Keratinocyte (primary cell): ENCODE results near the gene AADACL2.

ENCODE experiments used
- CTCF ChIP-seq, 3 experiments: IDR thresholded peaks in 1 of 3; conservative IDR thresholded peaks in 1 of 3; optimal IDR thresholded peaks in 1 of 3; 2 replicates in 2 of 3; 3 replicates in 1 of 3; pipeline versions ENCODE3 to v1.5.1; 2011; ENCODE audit warnings: low read length in 3 of 3, mild to moderate bottlenecking in 3 of 3, moderate library complexity in 2 of 3, control low read depth in 1 of 3, inconsistent platforms in 1 of 3; ENCODE audit not compliant: insufficient read depth in 2 of 3; ENCODE audit errors: extremely low read depth in 1 of 3
- EZH2 ChIP-seq: IDR thresholded peaks from one replicate; pipeline ENCODE4 v1.6.1; 2012; ENCODE audit warnings: inconsistent platforms, mild to moderate bottlenecking, low read length, moderate library complexity

- no peak for TF ChIP-seq CTCF (optimal IDR thresholded peaks at IDR 0.05 in 1 of 3, IDR thresholded peaks at IDR 0.05 in 1 of 3, conservative IDR thresholded peaks at IDR 0.05 in 1 of 3; ENCODE audit: extremely low read depth in 1 of 3, insufficient read depth in 2 of 3, low read length in 3 of 3)
- TF ChIP-seq EZH2, result no peak
These were observed 6.9 kb downstream of the AADACL2 start for GRCh38 chr3:151740581-151740980.
